Left renal cortex interstitium (tissue), 4 donors: ENCODE data around the gene PDLIM5. TPM values are rescaled to one million over a fixed set of nuclear protein-coding genes. Genes with fewer than 3 reads are reported as not detected.

ENCODE experiments used
- DNase-seq, 4 donors: peaks; one replicate each; pipeline ENCODE4 v3.0.0-alpha.2; 2013; ENCODE audit warnings: low read depth in 4 of 4, low spot score in 2 of 4, missing footprints in 1 of 4
- polyA plus RNA-seq, 4 donors: library from polyadenylated mRNA; unstranded; fragments of 120-200 nt; gene quantifications; one replicate each; pipeline ENCODE4 v1.2.1, GENCODE V29; 2013; ENCODE audit not compliant: insufficient read length in 4 of 4

PDLIM5 gene
- polyA plus RNA-seq, 4 donors = 42.5 to 53.4 (median 52.8) TPM

- DNase-seq = no peak
Observed at GRCh38 chr4:94523033-94523580, 71.4 kb downstream of the PDLIM5 start.

GRCh38 chr4:94523617-94524016 lies 71.9 kb downstream of the PDLIM5 start:
- no peak for DNase-seq

GRCh38 chr4:94525993-94526728 lies 74.4 kb downstream of the PDLIM5 start:
- no peak for DNase-seq

GRCh38 chr4:94527556-94528233 lies 76.0 kb downstream of the PDLIM5 start:
- DNase-seq = no peak

- no peak for DNase-seq
Observed at GRCh38 chr4:94528792-94529451, 77.2 kb downstream of the PDLIM5 start.

- no peak for DNase-seq
Observed at GRCh38 chr4:94530073-94530472, 78.3 kb downstream of the PDLIM5 start.

GRCh38 chr4:94531991-94532789 lies 80.4 kb downstream of the PDLIM5 start:
- no peak for DNase-seq

GRCh38 chr4:94533405-94534223 lies 81.9 kb downstream of the PDLIM5 start:
- DNase-seq = no peak

GRCh38 chr4:94534401-94535312 lies 82.9 kb downstream of the PDLIM5 start:
- DNase-seq = no peak

- DNase-seq = no peak
Observed at GRCh38 chr4:94536049-94536448, 84.3 kb downstream of the PDLIM5 start.

GRCh38 chr4:94536649-94537469 lies 85.1 kb downstream of the PDLIM5 start:
- DNase-seq = no peak

GRCh38 chr4:94537921-94538628 lies 86.3 kb downstream of the PDLIM5 start:
- no peak for DNase-seq

- no peak for DNase-seq
Observed at GRCh38 chr4:94540476-94540875, 88.7 kb downstream of the PDLIM5 start.

- DNase-seq = no peak
Observed at GRCh38 chr4:94544811-94545210, 93.1 kb downstream of the PDLIM5 start.

GRCh38 chr4:94545296-94545695 lies 93.6 kb downstream of the PDLIM5 start:
- no peak for DNase-seq

- no peak for DNase-seq
Observed at GRCh38 chr4:94546949-94547348, 95.2 kb downstream of the PDLIM5 start.

GRCh38 chr4:94548571-94548970 lies 96.8 kb downstream of the PDLIM5 start:
- no peak for DNase-seq
